A673 (cell line): ENCODE data around the gene CCNY. TPM values are rescaled to one million over a fixed set of nuclear protein-coding genes. Genes with fewer than 3 reads are reported as not detected.
"Not testable (repeated sequence)": the region's sequence is repeated elsewhere in the genome, so short reads cannot be mapped to it uniquely, and the experiment has no call there.

ENCODE experiments used
- BruUV-seq: library from RNA; stranded (reverse); fragments of 400-500 nt; replicated peaks from 2 replicates; lab custom pipeline; 2021; lab: Mats Ljungman, UMichigan
- CTCF ChIA-PET: fragments of 300-600 bp; sonication (Branson Sonifier 250); formaldehyde crosslinking; loops from one replicate; lab custom pipeline; 2022; ENCODE audit warnings: antibody characterized with exemption; lab: Charles Lee
- POLR2A ChIA-PET: fragments of 300-600 bp; sonication (Branson Sonifier 250); formaldehyde crosslinking; loops from one replicate; lab custom pipeline; 2022; ENCODE audit warnings: antibody characterized with exemption; ENCODE audit not compliant: low non-redundant PET; lab: Charles Lee
- DNase-seq: peaks from one replicate; pipeline ENCODE4 v3.0.0-alpha.2; 2015; ENCODE audit warnings: low spot score
- H3K27ac ChIP-seq: fragments of 200-600 bp; sonication (generic); 2 replicates; pipeline ENCODE4 v1.5.1; 2016; ENCODE audit warnings: mixed run types, low read depth, mild to moderate bottlenecking, mixed read lengths, antibody characterized with exemption, low read length; ENCODE audit not compliant: poor library complexity, severe bottlenecking
- H3K27me3 ChIP-seq: fragments of 200-600 bp; sonication (generic); replicated peaks from 2 replicates; pipeline ENCODE4 v1.6.1; 2017; ENCODE audit warnings: mixed run types, low read depth, mild to moderate bottlenecking, mixed read lengths, antibody characterized with exemption, low read length; ENCODE audit not compliant: insufficient read depth, poor library complexity
- H3K36me3 ChIP-seq: fragments of 200-600 bp; sonication (generic); 2 replicates; pipeline ENCODE4 v1.6.1; 2016; ENCODE audit warnings: mixed run types, mild to moderate bottlenecking, mixed read lengths, antibody characterized with exemption, low read length; ENCODE audit not compliant: insufficient read depth, poor library complexity, severe bottlenecking
- H3K4me1 ChIP-seq: fragments of 200-600 bp; sonication (generic); 2 replicates; pipeline ENCODE4 v1.6.1; 2017; ENCODE audit warnings: mixed run types, mild to moderate bottlenecking, mixed read lengths, antibody characterized with exemption, low read length; ENCODE audit not compliant: insufficient read depth, poor library complexity, severe bottlenecking
- H3K4me3 ChIP-seq: fragments of 200-600 bp; sonication (generic); 2 replicates; pipeline ENCODE4 v1.5.1; 2016; ENCODE audit warnings: low read depth, mixed run types, mild to moderate bottlenecking, mixed read lengths, low read length; ENCODE audit not compliant: poor library complexity, severe bottlenecking
- H3K9me3 ChIP-seq: fragments of 200-600 bp; sonication (generic); 2 replicates; pipeline ENCODE4 v1.6.1; 2016; ENCODE audit warnings: mixed run types, low read depth, mild to moderate bottlenecking, mixed read lengths, antibody characterized with exemption, low read length; ENCODE audit not compliant: poor library complexity, severe bottlenecking
- CTCF ChIP-seq: fragments of 300-800, 200-600 bp; sonication (generic); conservative IDR thresholded peaks from 2 replicates; pipeline ENCODE4 v1.5.1; 2017; ENCODE audit warnings: low read depth, mild to moderate bottlenecking, antibody characterized with exemption, low read length, moderate library complexity, mixed read lengths
- EZH2 ChIP-seq: fragments of 200-600 bp; sonication (generic); IDR thresholded peaks from 2 replicates; pipeline ENCODE4 v1.6.1; 2017; ENCODE audit warnings: borderline replicate concordance, low read depth, mild to moderate bottlenecking, mixed read lengths, antibody characterized with exemption, low read length; ENCODE audit not compliant: poor library complexity, severe bottlenecking
- intact Hi-C: fragments of 100-400 bp; cut with micrococcal nuclease; formaldehyde crosslinking; loops from one replicate; pipeline ENCODE4 v1.10.0; 2022; ENCODE audit not compliant: unreplicated experiment
- total RNA-seq: library from RNA; stranded (reverse); gene quantifications from 2 replicates; pipeline ENCODE4 v1.2.3, GENCODE V29; 2021

The CCNY gene
- total RNA-seq, 1 experiment from 2014 or later, result 84.8 TPM

- DNase-seq, result no peak
- intact Hi-C loops, result no loop called here
- Histone ChIP-seq H3K4me3 (no peak overlapping the region), H3K27ac (no peak overlapping the region), H3K9me3 (no peaks in the 10 kb centered on the region), H3K4me1 (peaks cover 6% of the 10 kb centered on the region), H3K36me3 (no peaks in the 10 kb centered on the region), H3K27me3 (no peaks in the 10 kb centered on the region)
- TF ChIP-seq CTCF, result no peak
- TF ChIP-seq EZH2, result no peak
- no TSS peak for BruUV-seq
- POLR2A ChIA-PET, result no interaction called here
- CTCF ChIA-PET, result no interaction called here
Observed at GRCh38 chr10:35516102-35516670, 179.9 kb downstream of the CCNY start.

- no peak overlapping the region for H3K4me3 ChIP-seq
- intact Hi-C loops, result no loop called here
- ChIA-PET POLR2A (no interaction called here), CTCF (no interaction called here)
- DNase-seq, result no peak
- H3K27ac ChIP-seq, result no peak overlapping the region
- H3K9me3 ChIP-seq, result no peaks in the 10 kb centered on the region
- peaks cover 6% of the 10 kb centered on the region for H3K4me1 ChIP-seq
- H3K27me3 ChIP-seq, result no peaks in the 10 kb centered on the region
- H3K36me3 ChIP-seq, result no peaks in the 10 kb centered on the region
- no peak for TF ChIP-seq EZH2
- no peak for TF ChIP-seq CTCF
- BruUV-seq, result no TSS peak
Observed at GRCh38 chr10:35517431-35518181, 181.3 kb downstream of the CCNY start.

GRCh38 chr10:35518187-35518586, 181.9 kb downstream of the CCNY start:
- H3K9me3 ChIP-seq, H3K4me3 ChIP-seq, H3K27ac ChIP-seq, H3K27me3 ChIP-seq, H3K4me1 ChIP-seq, POLR2A ChIA-PET, DNase-seq, BruUV-seq, CTCF ChIA-PET, intact Hi-C loops, H3K36me3 ChIP-seq: not testable (repeated sequence)
